ENCODE data around the gene ATXN7L1. TPM values are rescaled to one million over a fixed set of nuclear protein-coding genes. Genes with fewer than 3 reads are reported as not detected.
A peak's percentile ranks its signal among the peaks of the same experiment; 100 is the strongest.

The ATXN7L1 gene
- total and polyA plus RNA-seq, 3 experiments from 2014 or later, result 9.0 to 18.0 (median 9.7) TPM

DNA sequence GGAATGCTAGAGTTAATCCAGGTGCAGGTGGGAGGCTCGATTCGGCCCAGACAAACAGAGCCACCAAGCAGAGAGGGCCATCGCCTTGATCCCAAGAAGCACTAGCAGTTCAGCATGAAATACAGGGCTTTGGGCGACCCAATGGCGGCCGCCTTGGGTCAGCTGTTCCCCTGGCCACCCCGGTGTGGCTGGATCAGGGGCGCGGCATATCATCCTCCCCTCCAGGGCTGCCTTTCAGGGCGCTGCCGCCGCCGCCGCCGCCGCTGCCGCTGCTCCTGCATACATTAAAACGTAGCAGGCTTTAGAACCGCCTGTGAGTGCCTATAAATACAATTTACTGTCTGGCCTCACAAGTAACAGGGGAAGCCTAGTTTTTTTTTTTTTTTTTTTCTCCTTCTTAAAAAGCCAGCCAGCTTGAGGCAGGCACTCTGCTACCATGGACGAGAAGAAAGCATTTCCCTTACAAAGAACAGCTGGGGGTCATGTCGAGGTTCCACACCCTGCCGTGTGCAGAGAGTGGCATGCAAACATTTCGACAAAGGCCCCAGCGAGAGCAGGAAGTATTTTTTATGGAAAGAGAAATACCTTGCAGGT lies 237.4 kb downstream of the ATXN7L1 start:
- no peak overlapping the region for H3K27ac Mint-ChIP-seq
- DNase-seq, result no peak
- Histone ChIP-seq H3K4me1 (ENCODE audit: insufficient read depth, low read length) (no peaks in the 10 kb centered on the region), H3K4me3 (ENCODE audit: low read length) (no peak overlapping the region), H3K27ac (ENCODE audit: low read depth, low read length) (no peak overlapping the region), H3K9me3 (ENCODE audit: low read length) (no peaks in the 10 kb centered on the region), H3K36me3 (ENCODE audit: insufficient read depth, low read length) (peaks cover 32% of the 10 kb centered on the region), H3K27me3 (ENCODE audit: insufficient read depth, low read length, poor library complexity, severe bottlenecking) (no peaks in the 10 kb centered on the region)
- H3K27me3 Mint-ChIP-seq, result no peaks in the 10 kb centered on the region
- no peak overlapping the region for H3K4me3 Mint-ChIP-seq
- H3K4me1 Mint-ChIP-seq, result no peaks in the 10 kb centered on the region
- ChIA-PET CTCF (interaction anchor here (1.0 kb wide), 1 partner anchor 515 kb away, joined by 3 read pairs; no protein-coding TSS in a partner anchor), POLR2A (no interaction called here)
- H3K9me3 Mint-ChIP-seq, result no peaks in the 10 kb centered on the region
- H3K36me3 Mint-ChIP-seq, result peaks cover 3 to 96% (median 22%) of the 10 kb centered on the region in 3 donors

- POLR2A ChIA-PET, result no interaction called here
- peaks cover 3 to 95% (median 22%) of the 10 kb centered on the region in 3 donors for H3K36me3 Mint-ChIP-seq
Observed at GRCh38 chr7:105638334-105638733, 238.1 kb downstream of the ATXN7L1 start.

DNA sequence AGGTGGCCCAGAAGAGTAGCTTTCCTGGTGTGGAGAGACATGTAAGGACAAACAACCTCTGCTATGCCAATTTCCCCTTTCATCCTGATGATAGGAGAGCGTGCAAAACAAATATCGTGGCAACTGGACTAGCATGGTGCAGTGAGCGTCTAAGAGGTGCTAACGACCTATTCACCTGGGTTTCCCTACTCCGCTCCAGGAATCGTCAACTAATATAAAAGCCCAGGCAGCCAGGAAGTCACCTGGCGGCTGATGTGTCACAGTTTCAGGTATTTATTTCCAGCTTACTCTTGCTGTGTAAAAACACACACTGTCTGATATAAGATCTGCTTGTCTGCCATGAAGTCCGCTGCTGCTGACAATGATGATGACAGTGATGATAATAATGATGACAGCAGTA lies 238.6 kb downstream of the ATXN7L1 start:
- Mint-ChIP-seq H3K27ac (peak overlapping the region in 1 of 8 donors; percentile 45), H3K27me3 (no peaks in the 10 kb centered on the region), H3K4me3 (no peak overlapping the region), H3K4me1 (no peaks in the 10 kb centered on the region), H3K36me3 (peaks cover 1 to 94% (median 22%) of the 10 kb centered on the region in 3 donors), H3K9me3 (no peaks in the 10 kb centered on the region)
- ChIA-PET POLR2A (interaction anchor here (0.5 kb wide), 1 partner anchor 63 kb away, joined by 8 read pairs; no protein-coding TSS in a partner anchor), CTCF (interaction anchor here (0.5 to 0.9 kb wide), 2 partner anchors 40 to 399 kb away, joined by 3 read pairs; no protein-coding TSS in a partner anchor)
- no peak for DNase-seq
- Histone ChIP-seq H3K9me3 (ENCODE audit: low read length) (no peaks in the 10 kb centered on the region), H3K4me3 (ENCODE audit: low read length) (no peak overlapping the region), H3K36me3 (ENCODE audit: insufficient read depth, low read length) (peaks cover 34% of the 10 kb centered on the region), H3K27me3 (ENCODE audit: insufficient read depth, low read length, poor library complexity, severe bottlenecking) (no peaks in the 10 kb centered on the region), H3K4me1 (ENCODE audit: insufficient read depth, low read length) (no peaks in the 10 kb centered on the region), H3K27ac (ENCODE audit: low read depth, low read length) (no peak overlapping the region)

More at GRCh38 chr7:105638334-105638733, 238.1 kb downstream of the ATXN7L1 start:
- H3K27me3 ChIP-seq (ENCODE audit: insufficient read depth, low read length, poor library complexity, severe bottlenecking), result no peaks in the 10 kb centered on the region
- DNase-seq, result no peak
- H3K27ac Mint-ChIP-seq, result no peak overlapping the region
- no peaks in the 10 kb centered on the region for H3K9me3 ChIP-seq (ENCODE audit: low read length)
- no peak overlapping the region for H3K4me3 Mint-ChIP-seq
- CTCF ChIA-PET, result interaction anchor here (0.5 kb wide), 1 partner anchor 39 kb away, joined by 3 read pairs; no protein-coding TSS in a partner anchor
- no peaks in the 10 kb centered on the region for H3K4me1 Mint-ChIP-seq
- no peaks in the 10 kb centered on the region for H3K27me3 Mint-ChIP-seq
- no peaks in the 10 kb centered on the region for H3K9me3 Mint-ChIP-seq
- no peak overlapping the region for H3K27ac ChIP-seq (ENCODE audit: low read depth, low read length)
- no peaks in the 10 kb centered on the region for H3K4me1 ChIP-seq (ENCODE audit: insufficient read depth, low read length)
- H3K36me3 ChIP-seq (ENCODE audit: insufficient read depth, low read length), result peaks cover 35% of the 10 kb centered on the region
- H3K4me3 ChIP-seq (ENCODE audit: low read length), result no peak overlapping the region

- Histone ChIP-seq H3K36me3 (ENCODE audit: insufficient read depth, low read length) (peaks cover 28% of the 10 kb centered on the region), H3K27me3 (ENCODE audit: insufficient read depth, low read length, poor library complexity, severe bottlenecking) (no peaks in the 10 kb centered on the region), H3K4me1 (ENCODE audit: insufficient read depth, low read length) (no peaks in the 10 kb centered on the region), H3K9me3 (ENCODE audit: low read length) (no peaks in the 10 kb centered on the region), H3K4me3 (ENCODE audit: low read length) (no peak overlapping the region), H3K27ac (ENCODE audit: low read depth, low read length) (no peak overlapping the region)
- CTCF ChIA-PET, result interaction anchor here (0.9 kb wide), 1 partner anchor 400 kb away, joined by 3 read pairs; no protein-coding TSS in a partner anchor
- Mint-ChIP-seq H3K36me3 (peaks cover 0 to 93% (median 27%) of the 10 kb centered on the region in 3 donors), H3K27me3 (no peaks in the 10 kb centered on the region), H3K27ac (no peak overlapping the region), H3K4me3 (no peak overlapping the region), H3K4me1 (peaks cover 0 to 1% (median 0%) of the 10 kb centered on the region in 3 donors), H3K9me3 (no peaks in the 10 kb centered on the region)
- POLR2A ChIA-PET, result no interaction called here
- no peak for DNase-seq
Observed at GRCh38 chr7:105636982-105637381, 239.4 kb downstream of the ATXN7L1 start.

DNA sequence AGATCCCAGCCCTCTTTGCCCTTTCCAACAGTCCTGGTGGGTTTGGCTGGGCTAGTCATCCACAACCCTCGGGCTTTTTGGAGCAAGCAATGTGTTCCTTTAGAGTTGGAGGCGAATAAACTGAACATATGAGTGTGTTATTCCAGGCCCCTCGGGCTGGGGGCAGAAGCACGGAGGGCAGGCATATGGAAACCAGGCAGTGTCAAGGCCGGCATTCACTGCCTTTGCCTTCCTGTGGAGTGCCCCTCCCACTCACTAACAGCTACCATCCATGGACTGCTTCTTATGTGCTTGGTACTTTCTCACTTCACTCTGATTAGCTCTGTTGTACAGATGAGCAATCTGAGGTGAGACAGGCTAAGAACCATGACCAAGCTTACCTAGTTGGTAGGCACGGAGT lies 241.2 kb downstream of the ATXN7L1 start:
- no peak overlapping the region for H3K27ac Mint-ChIP-seq
- CTCF ChIA-PET, result no interaction called here
- H3K27ac ChIP-seq (ENCODE audit: low read depth, low read length), result no peak overlapping the region
- peaks cover 0 to 1% (median 0%) of the 10 kb centered on the region in 3 donors for H3K4me1 Mint-ChIP-seq
- H3K4me1 ChIP-seq (ENCODE audit: insufficient read depth, low read length), result no peaks in the 10 kb centered on the region
- POLR2A ChIA-PET, result no interaction called here
- peaks cover 31% of the 10 kb centered on the region for H3K36me3 ChIP-seq (ENCODE audit: insufficient read depth, low read length)
- H3K36me3 Mint-ChIP-seq, result peaks cover 0 to 90% (median 31%) of the 10 kb centered on the region in 3 donors
- no peaks in the 10 kb centered on the region for H3K9me3 Mint-ChIP-seq
- H3K27me3 ChIP-seq (ENCODE audit: insufficient read depth, low read length, poor library complexity, severe bottlenecking), result no peaks in the 10 kb centered on the region
- no peaks in the 10 kb centered on the region for H3K27me3 Mint-ChIP-seq
- no peak overlapping the region for H3K4me3 Mint-ChIP-seq
- no peaks in the 10 kb centered on the region for H3K9me3 ChIP-seq (ENCODE audit: low read length)
- H3K4me3 ChIP-seq (ENCODE audit: low read length), result no peak overlapping the region
- no peak for DNase-seq

DNA sequence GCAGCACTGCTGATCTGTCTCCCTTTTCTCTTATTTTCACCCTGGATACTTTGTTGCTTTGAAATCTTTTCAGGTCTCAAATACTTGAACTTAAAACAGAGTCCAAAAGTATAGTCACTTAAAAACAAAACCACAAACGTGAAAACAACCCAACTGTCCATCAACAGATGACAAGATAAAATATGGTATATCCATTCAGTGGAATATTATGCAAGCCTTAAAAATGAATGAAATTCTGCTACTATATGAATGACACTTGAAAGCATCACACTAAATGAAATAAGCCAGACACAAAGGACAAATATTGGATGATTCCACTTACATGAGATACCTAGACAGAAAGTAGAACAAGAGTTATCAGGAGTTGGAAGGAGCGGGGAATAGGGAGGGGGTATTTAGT lies 250.4 kb downstream of the ATXN7L1 start:
- POLR2A ChIA-PET, result no interaction called here
- peaks cover 20% of the 10 kb centered on the region for H3K36me3 ChIP-seq (ENCODE audit: insufficient read depth, low read length)
- CTCF ChIA-PET, result no interaction called here

DNA sequence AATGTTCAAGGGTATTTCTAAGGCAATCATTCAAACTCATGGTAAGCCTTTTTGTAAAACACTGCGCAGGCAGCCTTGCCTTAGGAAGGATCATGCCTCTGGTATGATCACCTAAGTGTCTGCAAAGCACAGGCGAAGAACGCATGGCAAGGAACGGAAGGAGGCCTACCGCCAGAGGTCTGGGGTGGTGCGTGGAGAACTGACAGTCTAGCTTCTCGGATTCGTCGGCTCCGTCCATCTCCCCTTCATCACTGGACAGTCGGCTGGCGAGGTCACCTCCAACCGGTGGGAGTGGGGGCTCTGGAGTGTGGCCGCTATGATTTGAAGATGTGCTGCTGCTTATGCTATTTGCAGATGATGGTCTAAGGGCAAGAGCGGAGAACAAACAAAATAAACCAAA lies 252.5 kb downstream of the ATXN7L1 start:
- peaks cover 30 to 72% (median 31%) of the 10 kb centered on the region in 3 donors for H3K36me3 Mint-ChIP-seq
- Histone ChIP-seq H3K4me1 (ENCODE audit: insufficient read depth, low read length) (no peaks in the 10 kb centered on the region), H3K27me3 (ENCODE audit: insufficient read depth, low read length, poor library complexity, severe bottlenecking) (no peaks in the 10 kb centered on the region), H3K9me3 (ENCODE audit: low read length) (peaks cover 4% of the 10 kb centered on the region), H3K36me3 (ENCODE audit: insufficient read depth, low read length) (peaks cover 20% of the 10 kb centered on the region), H3K4me3 (ENCODE audit: low read length) (no peak overlapping the region), H3K27ac (ENCODE audit: low read depth, low read length) (no peak overlapping the region)
- H3K27ac Mint-ChIP-seq, result no peak overlapping the region
- H3K9me3 Mint-ChIP-seq, result peaks cover 0 to 6% (median 3%) of the 10 kb centered on the region in 5 donors
- POLR2A ChIA-PET, result no interaction called here
- no peak for DNase-seq
- CTCF ChIA-PET, result no interaction called here
- H3K27me3 Mint-ChIP-seq, result no peaks in the 10 kb centered on the region
- no peaks in the 10 kb centered on the region for H3K4me1 Mint-ChIP-seq
- no peak overlapping the region for H3K4me3 Mint-ChIP-seq

More for the DNA sequence above, 250.4 kb downstream of the ATXN7L1 start:
- no peak overlapping the region for H3K4me3 ChIP-seq (ENCODE audit: low read length)
- Mint-ChIP-seq H3K4me3 (no peak overlapping the region), H3K36me3 (peaks cover 29 to 71% (median 31%) of the 10 kb centered on the region in 3 donors), H3K4me1 (no peaks in the 10 kb centered on the region), H3K27me3 (no peaks in the 10 kb centered on the region), H3K9me3 (peaks cover 0 to 6% (median 4%) of the 10 kb centered on the region in 5 donors), H3K27ac (no peak overlapping the region)
- H3K4me1 ChIP-seq (ENCODE audit: insufficient read depth, low read length), result no peaks in the 10 kb centered on the region
- peaks cover 4% of the 10 kb centered on the region for H3K9me3 ChIP-seq (ENCODE audit: low read length)
- no peaks in the 10 kb centered on the region for H3K27me3 ChIP-seq (ENCODE audit: insufficient read depth, low read length, poor library complexity, severe bottlenecking)
- DNase-seq, result no peak
- H3K27ac ChIP-seq (ENCODE audit: low read depth, low read length), result no peak overlapping the region

DNA sequence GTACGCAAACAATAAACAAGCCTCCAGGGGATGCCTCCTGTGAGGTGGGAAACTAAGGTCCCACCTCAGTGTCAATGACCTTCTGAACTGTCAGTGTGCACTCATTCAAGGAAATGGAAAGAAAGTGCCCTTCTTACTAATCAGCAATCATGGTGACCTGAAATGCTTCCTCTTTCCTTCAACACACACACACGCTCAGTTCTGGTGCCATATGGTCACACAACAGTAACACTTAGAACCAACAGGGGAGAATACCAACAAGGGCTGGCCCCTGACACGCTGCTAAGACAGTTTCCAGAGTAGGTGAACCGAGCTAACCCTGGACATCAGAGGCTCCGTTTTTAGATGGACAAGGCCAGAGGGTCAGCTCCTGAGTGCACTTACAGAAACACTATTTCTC lies 253.0 kb downstream of the ATXN7L1 start:
- ChIA-PET POLR2A (no interaction called here), CTCF (no interaction called here)
- no peak overlapping the region for H3K4me3 ChIP-seq (ENCODE audit: low read length)
- H3K27ac Mint-ChIP-seq, result no peak overlapping the region
- peaks cover 25% of the 10 kb centered on the region for H3K36me3 ChIP-seq (ENCODE audit: insufficient read depth, low read length)
- H3K27me3 Mint-ChIP-seq, result no peaks in the 10 kb centered on the region
- no peaks in the 10 kb centered on the region for H3K4me1 ChIP-seq (ENCODE audit: insufficient read depth, low read length)
- H3K4me3 Mint-ChIP-seq, result no peak overlapping the region
- H3K9me3 ChIP-seq (ENCODE audit: low read length), result peaks cover 4% of the 10 kb centered on the region
- H3K4me1 Mint-ChIP-seq, result no peaks in the 10 kb centered on the region
- no peak for DNase-seq
- peaks cover 34 to 77% (median 35%) of the 10 kb centered on the region in 3 donors for H3K36me3 Mint-ChIP-seq
- H3K9me3 Mint-ChIP-seq, result peaks cover 0 to 6% (median 2%) of the 10 kb centered on the region in 5 donors
- H3K27me3 ChIP-seq (ENCODE audit: insufficient read depth, low read length, poor library complexity, severe bottlenecking), result no peaks in the 10 kb centered on the region
- no peak overlapping the region for H3K27ac ChIP-seq (ENCODE audit: low read depth, low read length)
